Suprapubic skin (tissue), 4 donors: ENCODE data around the gene SMAD1.

Experiments used
- EP300 ChIP-seq: sonication (generic); formaldehyde crosslinking; IDR thresholded peaks from one replicate; pipeline ENCODE4 v1.6.1; 2017; ENCODE audit warnings: antibody characterized with exemption
- POLR2A ChIP-seq, 2 donors: fragments of 450-650 bp; IDR thresholded peaks; one replicate each; pipeline ENCODE4 v1.6.1; 2017; ENCODE audit warnings: antibody characterized with exemption in 2 of 2, mild to moderate bottlenecking in 2 of 2, moderate library complexity in 2 of 2
- POLR2AphosphoS5 ChIP-seq, 3 donors: sonication (generic); formaldehyde crosslinking; IDR thresholded peaks; one replicate each; pipeline ENCODE4 v1.6.1; 2017; ENCODE audit warnings: antibody characterized with exemption in 3 of 3
- TF ChIP-seq, protein P1 (sequence below), 2 donors: fragments of 200-600 bp in 1 of 2; fragments of 450-650 bp in 1 of 2; sonication (generic) in 1 of 2; IDR thresholded peaks; one replicate each; pipeline ENCODE4 v1.5.1; 2016 to 2019; ENCODE audit warnings: antibody characterized with exemption in 2 of 2, mild to moderate bottlenecking in 1 of 2, moderate library complexity in 1 of 2

DNA sequence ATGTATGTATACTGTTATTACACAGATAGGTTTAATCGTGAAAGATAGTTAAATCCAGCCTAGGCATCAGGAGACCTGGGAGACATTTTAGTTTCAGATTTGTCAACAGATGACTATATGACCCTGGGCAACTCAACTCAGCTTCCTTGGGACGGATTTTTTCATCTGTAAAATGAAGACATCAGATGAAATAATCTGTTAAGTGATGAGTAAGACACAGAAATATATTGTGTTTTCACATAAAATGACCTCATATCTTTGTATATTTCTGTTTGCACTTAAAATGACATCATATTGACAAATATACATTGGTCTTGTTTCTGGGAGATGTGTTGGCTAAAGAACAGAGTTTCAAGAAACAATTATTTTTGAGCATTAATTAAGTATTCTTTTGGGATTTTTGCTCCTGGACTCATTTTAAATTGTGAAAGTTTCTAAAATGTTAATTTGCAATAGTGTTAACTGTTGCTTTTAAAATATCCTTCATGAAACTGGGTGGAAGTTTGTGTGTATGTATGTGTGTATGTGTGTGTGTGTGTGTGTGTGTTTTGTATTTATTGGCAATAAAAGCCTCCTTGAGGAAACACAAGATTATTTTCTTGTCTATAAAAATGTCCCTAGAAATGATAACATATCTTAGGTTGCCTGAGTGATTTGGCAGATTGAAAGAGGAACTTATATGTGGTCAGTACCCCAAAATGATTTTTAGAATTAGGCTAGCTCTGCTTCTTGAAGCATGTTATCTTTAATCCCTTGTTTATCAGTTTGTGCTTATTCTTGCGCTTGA lies 108.5 kb downstream of the SMAD1 start:
- TF ChIP-seq, protein P1, sequence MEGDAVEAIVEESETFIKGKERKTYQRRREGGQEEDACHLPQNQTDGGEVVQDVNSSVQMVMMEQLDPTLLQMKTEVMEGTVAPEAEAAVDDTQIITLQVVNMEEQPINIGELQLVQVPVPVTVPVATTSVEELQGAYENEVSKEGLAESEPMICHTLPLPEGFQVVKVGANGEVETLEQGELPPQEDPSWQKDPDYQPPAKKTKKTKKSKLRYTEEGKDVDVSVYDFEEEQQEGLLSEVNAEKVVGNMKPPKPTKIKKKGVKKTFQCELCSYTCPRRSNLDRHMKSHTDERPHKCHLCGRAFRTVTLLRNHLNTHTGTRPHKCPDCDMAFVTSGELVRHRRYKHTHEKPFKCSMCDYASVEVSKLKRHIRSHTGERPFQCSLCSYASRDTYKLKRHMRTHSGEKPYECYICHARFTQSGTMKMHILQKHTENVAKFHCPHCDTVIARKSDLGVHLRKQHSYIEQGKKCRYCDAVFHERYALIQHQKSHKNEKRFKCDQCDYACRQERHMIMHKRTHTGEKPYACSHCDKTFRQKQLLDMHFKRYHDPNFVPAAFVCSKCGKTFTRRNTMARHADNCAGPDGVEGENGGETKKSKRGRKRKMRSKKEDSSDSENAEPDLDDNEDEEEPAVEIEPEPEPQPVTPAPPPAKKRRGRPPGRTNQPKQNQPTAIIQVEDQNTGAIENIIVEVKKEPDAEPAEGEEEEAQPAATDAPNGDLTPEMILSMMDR (IDR thresholded peaks at IDR 0.05): no peak
- no peak for TF ChIP-seq POLR2A (IDR thresholded peaks at IDR 0.05)
- TF ChIP-seq EP300: no peak
- no peak for TF ChIP-seq POLR2AphosphoS5 (IDR thresholded peaks at IDR 0.05)
